Kidney epithelial cell (primary cell): ENCODE data around the gene MYZAP. TPM values are rescaled to one million over a fixed set of nuclear protein-coding genes. Genes with fewer than 3 reads are reported as not detected.

ENCODE experiments used
- DNase-seq: peaks from one replicate; pipeline ENCODE4 v3.0.0-alpha.2; 2010; ENCODE audit warnings: low read depth
- H3K27me3 ChIP-seq: 2 replicates; pipeline ENCODE4 v1.6.0; 2011; ENCODE audit warnings: low read length; ENCODE audit not compliant: control insufficient read depth, insufficient read depth
- H3K36me3 ChIP-seq: 2 replicates; pipeline ENCODE4 v1.5.1; 2011; ENCODE audit warnings: low read length; ENCODE audit not compliant: control insufficient read depth, insufficient read depth
- H3K4me3 ChIP-seq: 2 replicates; pipeline ENCODE4 v1.5.1; 2011; ENCODE audit warnings: low read depth, mild to moderate bottlenecking, control low read depth, low read length
- total RNA-seq: library from RNA; depleted of rRNA; stranded (reverse); fragments of >200 nt; gene quantifications from 2 replicates; pipeline ENCODE4 v1.2.3, GENCODE V29; 2015
- TF ChIP-seq, protein P1 (sequence below): IDR thresholded peaks from 2 replicates; pipeline ENCODE4 v1.5.1; 2011; ENCODE audit warnings: mild to moderate bottlenecking, moderate library complexity, low read length, control low read depth, inconsistent platforms; ENCODE audit not compliant: insufficient read depth, poor library complexity, severe bottlenecking

MYZAP gene
- total RNA-seq, 1 donor from 2014 or later, result 0.21 TPM

DNA sequence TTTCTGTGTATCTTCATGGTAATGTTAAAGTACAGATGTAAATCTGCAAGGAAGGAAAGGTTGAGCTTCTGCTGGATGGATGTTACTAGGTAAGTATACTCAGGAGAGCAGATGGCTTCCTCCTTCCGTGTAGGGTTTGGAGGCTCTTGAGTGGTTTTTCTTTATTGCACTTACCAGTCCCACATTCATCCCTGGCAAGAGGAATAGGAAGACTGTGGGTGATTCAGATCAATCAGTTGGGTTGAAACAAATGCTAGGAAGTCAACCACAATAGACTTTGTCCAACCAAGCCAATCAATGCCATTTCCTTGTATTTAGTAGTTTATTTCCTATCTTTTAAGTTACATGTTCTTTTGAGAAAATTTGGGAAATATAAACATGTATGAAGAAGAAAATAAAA is 26.6 kb downstream of the MYZAP start:
- no peak overlapping the region for H3K4me3 ChIP-seq
- DNase-seq, result no peak
- H3K36me3 ChIP-seq, result no peaks in the 10 kb centered on the region
- TF ChIP-seq, protein P1, sequence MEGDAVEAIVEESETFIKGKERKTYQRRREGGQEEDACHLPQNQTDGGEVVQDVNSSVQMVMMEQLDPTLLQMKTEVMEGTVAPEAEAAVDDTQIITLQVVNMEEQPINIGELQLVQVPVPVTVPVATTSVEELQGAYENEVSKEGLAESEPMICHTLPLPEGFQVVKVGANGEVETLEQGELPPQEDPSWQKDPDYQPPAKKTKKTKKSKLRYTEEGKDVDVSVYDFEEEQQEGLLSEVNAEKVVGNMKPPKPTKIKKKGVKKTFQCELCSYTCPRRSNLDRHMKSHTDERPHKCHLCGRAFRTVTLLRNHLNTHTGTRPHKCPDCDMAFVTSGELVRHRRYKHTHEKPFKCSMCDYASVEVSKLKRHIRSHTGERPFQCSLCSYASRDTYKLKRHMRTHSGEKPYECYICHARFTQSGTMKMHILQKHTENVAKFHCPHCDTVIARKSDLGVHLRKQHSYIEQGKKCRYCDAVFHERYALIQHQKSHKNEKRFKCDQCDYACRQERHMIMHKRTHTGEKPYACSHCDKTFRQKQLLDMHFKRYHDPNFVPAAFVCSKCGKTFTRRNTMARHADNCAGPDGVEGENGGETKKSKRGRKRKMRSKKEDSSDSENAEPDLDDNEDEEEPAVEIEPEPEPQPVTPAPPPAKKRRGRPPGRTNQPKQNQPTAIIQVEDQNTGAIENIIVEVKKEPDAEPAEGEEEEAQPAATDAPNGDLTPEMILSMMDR, result no peak
- no peaks in the 10 kb centered on the region for H3K27me3 ChIP-seq

DNA sequence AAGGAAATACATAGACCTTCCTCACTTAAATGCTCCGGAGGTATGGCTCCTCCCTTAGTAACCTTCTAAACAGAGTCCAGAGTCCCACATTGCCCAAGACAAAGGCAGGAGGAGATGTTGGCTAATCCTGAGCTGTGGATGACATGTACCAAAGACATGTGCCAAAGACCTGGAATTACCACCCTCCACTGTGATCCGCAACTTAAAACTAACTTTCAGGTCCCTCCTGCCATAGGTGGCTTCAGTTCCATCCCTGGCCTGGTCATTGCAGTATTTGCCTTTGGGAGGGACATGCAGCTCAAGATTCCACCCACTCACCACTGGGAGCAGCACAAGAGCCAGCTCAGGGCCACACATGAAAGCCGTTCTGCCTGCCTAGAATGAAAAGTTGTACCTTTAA is 28.0 kb downstream of the MYZAP start:
- H3K27me3 ChIP-seq, result no peaks in the 10 kb centered on the region
- TF ChIP-seq, protein P1, result no peak
- no peak overlapping the region for H3K4me3 ChIP-seq
- no peaks in the 10 kb centered on the region for H3K36me3 ChIP-seq
- DNase-seq, result no peak

DNA sequence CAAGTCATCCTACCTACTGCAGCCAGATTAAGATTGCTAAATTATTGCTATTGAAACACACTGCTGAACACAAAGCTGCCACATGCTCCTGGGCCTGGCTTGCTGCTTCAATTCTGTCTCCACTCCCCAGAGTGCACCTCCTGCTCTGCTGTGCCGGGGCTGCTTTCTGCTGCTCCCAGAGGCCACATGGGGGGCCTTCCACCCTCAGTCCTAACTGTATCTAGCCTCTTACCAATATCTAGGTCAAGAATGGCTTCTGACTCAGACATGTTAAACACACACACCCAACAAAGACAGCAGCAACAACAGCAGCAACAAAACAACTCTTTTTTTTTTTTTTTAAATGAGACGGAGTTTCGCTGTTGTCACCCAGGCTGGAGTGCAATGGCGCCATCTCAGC is 33.0 kb downstream of the MYZAP start:
- Histone ChIP-seq H3K4me3 (no peak overlapping the region), H3K27me3 (no peaks in the 10 kb centered on the region), H3K36me3 (no peaks in the 10 kb centered on the region)
- DNase-seq, result no peak
- TF ChIP-seq, protein P1, result no peak

DNA sequence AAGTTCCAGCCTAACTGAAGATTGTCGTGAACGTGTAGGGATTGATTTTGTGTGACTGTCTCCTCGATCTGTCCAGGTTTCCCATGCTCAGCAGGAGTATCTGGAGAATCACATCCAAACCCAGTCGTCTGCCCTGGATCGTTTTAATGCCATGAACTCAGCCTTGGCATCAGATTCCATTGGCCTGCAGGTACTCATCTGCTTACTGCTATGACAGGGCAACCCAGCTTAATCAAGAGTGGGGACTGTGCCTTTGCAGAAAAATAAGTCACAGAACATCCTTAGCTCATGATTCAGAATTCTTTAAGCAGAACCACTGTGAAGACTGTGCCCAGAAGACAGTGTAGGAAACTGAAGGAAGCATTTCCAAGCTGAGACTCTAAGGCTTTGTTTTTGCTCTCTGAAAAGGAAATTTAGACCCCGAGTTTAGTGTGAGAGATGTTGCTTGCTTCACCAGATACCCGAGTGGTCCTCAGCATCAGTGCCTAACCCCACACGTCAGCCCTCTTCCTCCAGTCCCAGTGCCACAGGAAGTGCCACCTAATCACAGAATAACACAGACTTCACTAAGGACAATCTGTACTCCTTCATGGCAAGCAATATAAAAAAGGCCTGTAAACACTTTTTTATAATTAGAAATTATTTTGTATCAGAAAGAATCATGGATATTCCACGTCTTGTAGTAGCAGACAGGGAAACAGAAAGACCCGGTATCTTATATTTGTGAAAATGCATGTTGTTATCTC is 34.2 kb downstream of the MYZAP start:
- no peak overlapping the region for H3K4me3 ChIP-seq
- DNase-seq, result no peak
- no peaks in the 10 kb centered on the region for H3K27me3 ChIP-seq
- no peaks in the 10 kb centered on the region for H3K36me3 ChIP-seq
- TF ChIP-seq, protein P1, result no peak

DNA sequence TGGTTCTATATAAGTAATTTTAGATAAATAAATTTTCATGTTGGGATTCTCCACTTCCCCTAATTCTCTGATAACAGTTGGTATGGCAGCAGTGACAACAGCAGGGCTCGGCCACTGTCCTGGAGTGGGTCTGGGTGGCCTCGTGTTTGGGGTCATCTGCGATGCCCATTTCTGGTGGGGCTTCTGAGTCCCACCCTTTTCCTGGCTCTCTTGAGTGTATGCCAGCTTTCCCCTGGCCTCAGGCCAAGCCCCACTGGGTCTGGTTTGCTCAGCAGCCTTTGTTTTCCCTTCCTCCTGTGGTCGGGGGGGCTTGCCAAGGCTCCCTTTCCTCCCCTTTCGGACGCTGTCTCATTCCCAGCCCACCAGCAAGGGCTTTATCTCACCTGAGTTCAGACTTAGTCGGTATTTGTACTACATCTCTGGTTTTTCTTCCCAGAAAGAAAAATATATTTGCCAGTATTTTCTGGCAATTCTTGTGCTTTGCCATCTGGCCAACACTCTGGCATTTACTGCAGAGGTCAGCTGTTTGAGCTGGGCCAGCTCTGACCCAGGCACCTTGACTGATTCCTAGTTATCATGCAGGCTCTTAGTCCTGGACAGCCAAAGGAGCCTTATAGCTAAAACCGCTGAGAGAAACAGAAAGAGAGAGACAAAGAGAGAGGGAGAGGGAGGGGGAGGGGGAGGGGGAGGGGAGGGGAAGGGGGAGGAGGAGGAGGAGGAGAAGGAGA is 35.2 kb downstream of the MYZAP start:
- Histone ChIP-seq H3K36me3 (no peaks in the 10 kb centered on the region), H3K27me3 (no peaks in the 10 kb centered on the region), H3K4me3 (no peak overlapping the region)
- TF ChIP-seq, protein P1, result no peak
- no peak for DNase-seq
